HFFc6 (cell line): ENCODE data around the gene SIRPA. TPM values are rescaled to one million over a fixed set of nuclear protein-coding genes. Genes with fewer than 3 reads are reported as not detected.

Source experiments
- DNase-seq: peaks from one replicate; pipeline ENCODE4 v3.0.0-alpha.2; 2018
- H3K27ac Mint-ChIP-seq: 2 replicates; pipeline ENCODE4 v1.8.0; 2020; ENCODE audit warnings: mild to moderate bottlenecking, mixed read lengths
- H3K27me3 Mint-ChIP-seq: 2 replicates; pipeline ENCODE4 v1.8.0; 2021; ENCODE audit warnings: mild to moderate bottlenecking, moderate library complexity, mixed read lengths; ENCODE audit not compliant: insufficient read depth
- H3K36me3 Mint-ChIP-seq: 2 replicates; pipeline ENCODE4 v1.8.0; 2021; ENCODE audit warnings: low read depth, mixed read lengths
- H3K4me1 Mint-ChIP-seq: 2 replicates; pipeline ENCODE4 v1.8.0; 2020; ENCODE audit warnings: low read depth, mixed read lengths
- H3K4me3 Mint-ChIP-seq: 2 replicates; pipeline ENCODE4 v1.8.0; 2020; ENCODE audit warnings: mild to moderate bottlenecking, moderate library complexity, mixed read lengths
- H3K9me3 Mint-ChIP-seq: 2 replicates; pipeline ENCODE4 v1.8.0; 2020; ENCODE audit warnings: mild to moderate bottlenecking, mixed read lengths
- CTCF ChIP-seq: fragments of 200-600 bp; sonication (generic); IDR thresholded peaks from 2 replicates; pipeline ENCODE4 v1.5.0; 2021; ENCODE audit warnings: antibody characterized with exemption, mild to moderate bottlenecking
- total RNA-seq, 6 experiments: library from RNA; stranded (reverse); fragmentation: NEBNext Ultra II Directional; extraction: Animal tissue kit (Norgen Biotek cat#: 25700); gene quantifications; 2 replicates in 1 of 6; 3 replicates in 5 of 6; pipeline ENCODE4 v1.2.3, GENCODE V29; 2021

The SIRPA gene
- total RNA-seq, 6 experiments from 2014 or later, result 44.0 to 66.2 (median 47.5) TPM

DNA sequence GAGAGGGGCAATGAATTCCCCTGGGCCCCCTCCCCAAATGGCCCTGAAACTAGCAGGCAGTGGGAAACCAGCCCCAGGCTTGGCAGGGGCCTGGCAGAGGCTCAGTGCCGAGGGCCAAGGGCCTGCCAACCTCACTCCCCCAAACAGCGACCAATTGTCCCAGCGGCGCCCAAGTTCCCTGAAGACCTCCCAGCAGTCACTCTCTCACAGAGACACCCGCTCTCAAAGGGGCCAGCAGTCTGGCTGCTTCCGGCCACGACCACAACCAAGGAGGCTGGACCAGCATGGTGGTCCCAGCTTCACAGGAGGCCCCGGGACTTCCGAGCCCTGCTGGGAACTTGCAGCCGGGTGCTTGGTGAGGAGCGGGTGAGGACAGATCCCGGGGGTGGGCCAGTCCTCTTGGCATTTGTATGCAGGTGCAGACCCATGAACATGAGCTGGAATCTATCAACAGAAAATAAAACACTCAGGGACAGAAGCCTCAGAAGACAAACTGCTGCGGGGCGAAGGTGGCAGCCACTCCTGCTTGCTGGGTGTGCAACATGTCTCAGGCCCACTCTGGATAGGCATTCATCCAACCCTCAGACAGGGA, 17.5 kb upstream of the SIRPA start:
- H3K4me3 Mint-ChIP-seq, result no peak overlapping the region
- no peaks in the 10 kb centered on the region for H3K36me3 Mint-ChIP-seq
- DNase-seq, result no peak
- H3K9me3 Mint-ChIP-seq, result no peaks in the 10 kb centered on the region
- no peak overlapping the region for H3K27ac Mint-ChIP-seq
- H3K27me3 Mint-ChIP-seq, result peaks cover 20% of the 10 kb centered on the region
- TF ChIP-seq CTCF, result no peak
- H3K4me1 Mint-ChIP-seq, result peaks cover 5% of the 10 kb centered on the region; the same call in 1 of the 2 replicates

DNA sequence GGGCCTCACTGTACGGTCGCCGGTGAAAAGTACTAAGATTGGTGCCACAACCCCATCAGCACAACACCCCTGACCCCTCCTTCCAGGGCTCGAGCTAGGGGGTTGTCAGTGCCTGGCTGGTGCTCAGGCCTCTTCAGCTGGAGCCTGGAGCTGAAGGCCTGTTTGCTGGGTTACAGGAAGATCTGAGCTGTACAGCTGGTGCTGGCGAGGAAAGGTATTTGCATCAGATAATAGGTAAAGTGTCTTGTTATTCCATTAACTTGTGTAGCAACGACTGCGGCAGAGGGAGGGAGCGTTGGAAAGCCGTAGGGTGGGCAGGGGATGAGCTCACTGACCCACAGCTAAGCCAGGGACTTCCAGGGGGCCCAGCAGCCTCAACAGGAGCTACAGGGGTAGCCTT, 15.8 kb upstream of the SIRPA start:
- DNase-seq, result no peak
- Mint-ChIP-seq H3K9me3 (no peaks in the 10 kb centered on the region), H3K4me3 (no peak overlapping the region), H3K27me3 (peaks cover 23% of the 10 kb centered on the region), H3K4me1 (peaks cover 12% of the 10 kb centered on the region), H3K36me3 (no peaks in the 10 kb centered on the region), H3K27ac (no peak overlapping the region)
- TF ChIP-seq CTCF, result no peak

- no peak for TF ChIP-seq CTCF
- no peak overlapping the region for H3K27ac Mint-ChIP-seq
- H3K9me3 Mint-ChIP-seq, result no peaks in the 10 kb centered on the region
- no peaks in the 10 kb centered on the region for H3K36me3 Mint-ChIP-seq
- H3K27me3 Mint-ChIP-seq, result peaks cover 22% of the 10 kb centered on the region
- H3K4me1 Mint-ChIP-seq, result peaks cover 12% of the 10 kb centered on the region
- DNase-seq, result no peak
- H3K4me3 Mint-ChIP-seq, result no peak overlapping the region
Observed at GRCh38 chr20:1879934-1880333, 15.3 kb upstream of the SIRPA start.

DNA sequence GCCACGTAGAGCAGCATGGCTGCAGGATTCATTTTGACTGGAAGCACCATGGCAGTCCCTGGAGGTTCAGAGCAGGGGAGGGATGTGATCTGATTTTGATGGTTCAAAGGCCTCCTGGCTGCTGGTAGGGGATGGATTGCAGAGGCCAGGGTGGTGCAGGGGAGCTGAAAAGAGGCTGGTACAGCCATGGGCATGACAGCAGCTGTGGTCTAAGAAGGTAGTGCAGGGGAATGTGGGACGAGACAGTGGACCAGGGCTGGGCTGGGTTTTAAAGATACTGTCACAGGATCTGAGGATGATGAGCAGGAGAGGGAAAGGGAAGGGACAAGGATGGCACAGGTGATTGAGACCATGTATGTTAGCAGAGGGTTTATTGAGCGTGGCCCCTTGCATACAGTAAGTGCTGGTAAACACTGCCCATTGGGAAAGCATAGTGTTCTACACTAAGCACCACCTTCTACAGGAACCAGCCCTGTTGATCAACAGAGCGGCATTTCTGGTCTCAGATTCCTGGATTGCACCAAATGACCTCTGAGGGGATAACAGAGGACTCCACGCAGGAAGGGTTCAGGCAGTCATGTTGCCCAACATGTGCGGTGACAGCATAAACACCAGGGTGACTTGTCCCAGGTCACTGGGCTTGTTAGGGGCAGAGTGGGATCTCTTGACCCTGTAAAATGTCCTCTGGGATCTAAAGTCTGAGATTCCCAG, 14.5 kb upstream of the SIRPA start:
- Mint-ChIP-seq H3K27ac (no peak overlapping the region), H3K4me3 (no peak overlapping the region), H3K4me1 (peaks cover 12% of the 10 kb centered on the region), H3K36me3 (no peaks in the 10 kb centered on the region), H3K27me3 (peaks cover 22% of the 10 kb centered on the region), H3K9me3 (no peaks in the 10 kb centered on the region)
- DNase-seq, result no peak
- TF ChIP-seq CTCF, result no peak

DNA sequence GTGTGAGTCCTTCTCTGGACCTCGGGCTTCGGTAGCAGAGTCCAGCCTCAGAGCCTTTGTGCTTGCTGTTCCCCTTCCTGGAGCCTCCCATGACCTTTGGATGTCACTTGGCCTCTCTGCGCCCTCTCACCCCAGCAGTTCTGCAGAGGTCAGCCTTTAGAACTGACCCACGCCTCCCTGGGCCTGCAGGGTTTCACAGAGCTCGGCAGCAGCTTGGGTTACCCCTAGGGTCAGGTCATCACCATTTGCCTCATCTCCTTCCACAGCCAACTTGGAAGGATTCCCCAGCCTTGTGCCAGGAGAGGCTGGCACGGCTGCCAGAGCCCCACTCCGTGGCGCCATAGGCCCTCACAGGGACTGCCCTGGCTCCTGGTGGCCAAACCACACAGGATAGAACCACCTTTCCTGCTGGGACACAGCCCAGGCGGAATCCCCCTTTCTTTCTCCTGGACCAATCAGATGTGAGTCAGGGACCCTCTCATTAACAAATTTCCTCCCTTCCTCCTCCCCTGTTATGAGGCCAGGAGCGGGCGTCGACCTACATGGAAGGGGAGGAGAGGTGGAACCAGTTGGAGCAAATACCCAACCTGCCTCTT, 13.9 kb upstream of the SIRPA start:
- H3K36me3 Mint-ChIP-seq, result no peaks in the 10 kb centered on the region
- peaks cover 22% of the 10 kb centered on the region for H3K27me3 Mint-ChIP-seq
- H3K9me3 Mint-ChIP-seq, result no peaks in the 10 kb centered on the region
- H3K4me1 Mint-ChIP-seq, result peaks cover 12% of the 10 kb centered on the region
- no peak overlapping the region for H3K27ac Mint-ChIP-seq
- no peak for TF ChIP-seq CTCF
- DNase-seq, result no peak
- H3K4me3 Mint-ChIP-seq, result no peak overlapping the region
